GM18951 (cell line): ENCODE results near the gene PIAS2.

Source experiments
- POLR2A ChIP-seq: IDR thresholded peaks from 4 replicates; pipeline ENCODE4 v1.6.1; 2011; ENCODE audit warnings: mild to moderate bottlenecking; ENCODE audit not compliant: insufficient read length, insufficient read depth; ENCODE audit errors: extremely low read depth
- in situ Hi-C: fragments of 300-500 bp; cut with MboI; formaldehyde crosslinking; loops from one replicate; pipeline ENCODE4 v1.12.0; 2022; ENCODE audit warnings: low sequenced_read_pairs, mixed read lengths, inconsistent platforms; ENCODE audit not compliant: unreplicated experiment

The PIAS2 gene

DNA sequence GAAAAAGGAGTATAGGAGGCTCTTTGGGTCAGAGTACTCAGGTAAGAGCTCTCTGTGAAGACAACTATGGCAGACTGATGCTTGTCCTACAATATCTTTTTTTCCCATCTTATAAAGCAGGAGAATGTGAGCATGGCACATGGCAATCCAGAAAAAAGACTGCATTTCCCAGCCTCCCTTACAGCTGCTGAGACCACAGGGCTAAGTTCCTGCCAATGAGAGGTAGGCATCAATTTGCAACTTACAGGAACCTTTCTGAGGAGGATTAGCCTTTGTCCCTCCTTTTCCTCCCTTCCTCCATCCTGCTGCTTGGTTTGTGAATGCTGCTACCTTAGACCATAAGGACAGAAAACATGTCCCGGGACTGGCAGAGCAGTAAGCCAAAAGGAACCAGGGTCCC is 122.7 kb downstream of the PIAS2 start:
- in situ Hi-C loops, result no loop called here
- no peak for TF ChIP-seq POLR2A

DNA sequence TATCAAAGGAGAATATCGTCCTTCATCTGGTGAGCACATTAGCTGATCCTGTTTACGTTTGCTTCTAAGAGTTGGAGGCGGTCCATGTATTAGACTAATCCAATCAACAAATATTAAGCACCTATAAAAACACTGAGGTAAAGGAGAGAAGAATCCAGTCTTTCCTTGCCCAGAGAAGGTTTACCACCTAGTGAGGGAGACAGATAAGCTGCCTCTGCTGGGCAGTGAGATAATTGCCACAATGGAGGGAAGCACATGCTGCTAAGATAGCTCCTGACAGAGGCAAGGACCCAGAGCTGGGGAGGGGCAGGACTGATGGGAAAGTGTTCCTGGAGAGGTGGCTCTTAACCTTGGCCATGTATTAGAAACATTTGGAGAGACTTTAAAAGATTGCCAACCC is 123.7 kb downstream of the PIAS2 start:
- in situ Hi-C loops, result no loop called here

DNA sequence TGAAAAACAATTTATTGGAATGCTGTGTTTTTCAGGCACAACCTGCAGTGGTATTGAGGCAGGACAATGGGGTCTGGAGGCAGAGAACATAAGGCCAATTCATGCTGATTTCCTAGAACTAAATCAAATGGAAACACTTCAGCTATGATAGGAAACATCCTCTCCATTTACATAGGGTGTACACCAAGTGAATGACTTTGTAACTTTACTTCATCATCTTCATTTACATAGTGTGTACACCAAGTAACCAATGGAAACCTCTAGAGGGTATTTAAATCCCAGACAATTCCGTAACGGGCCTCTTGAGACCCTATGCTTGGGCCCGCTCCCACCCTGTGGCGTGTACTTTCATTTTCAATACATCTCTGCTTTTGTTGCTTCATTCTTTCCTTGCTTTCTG is 128.2 kb downstream of the PIAS2 start:
- in situ Hi-C loops, result no loop called here
- no peak for TF ChIP-seq POLR2A

More for the DNA sequence above, 123.7 kb downstream of the PIAS2 start:
- no peak for TF ChIP-seq POLR2A

DNA sequence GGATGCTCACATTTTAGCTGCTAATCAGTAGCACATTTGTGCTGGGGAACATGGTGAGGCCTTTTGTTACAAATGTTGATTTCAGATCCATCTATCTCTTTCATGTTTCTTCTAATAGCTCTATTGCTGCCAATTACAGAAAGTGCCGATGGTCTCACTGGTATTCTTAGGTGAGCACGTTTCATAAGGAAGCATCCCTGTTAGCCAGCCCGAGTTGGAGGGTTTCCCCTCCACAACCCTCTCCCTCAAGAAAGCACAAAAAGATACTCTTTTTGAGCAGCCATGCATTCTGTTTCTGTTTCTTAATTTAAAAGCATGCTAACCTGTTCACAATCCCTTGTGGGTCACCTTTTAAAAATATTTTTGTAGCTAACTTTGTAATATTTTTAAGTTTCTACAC is 129.6 kb downstream of the PIAS2 start:
- TF ChIP-seq POLR2A, result no peak
- in situ Hi-C loops, result no loop called here

DNA sequence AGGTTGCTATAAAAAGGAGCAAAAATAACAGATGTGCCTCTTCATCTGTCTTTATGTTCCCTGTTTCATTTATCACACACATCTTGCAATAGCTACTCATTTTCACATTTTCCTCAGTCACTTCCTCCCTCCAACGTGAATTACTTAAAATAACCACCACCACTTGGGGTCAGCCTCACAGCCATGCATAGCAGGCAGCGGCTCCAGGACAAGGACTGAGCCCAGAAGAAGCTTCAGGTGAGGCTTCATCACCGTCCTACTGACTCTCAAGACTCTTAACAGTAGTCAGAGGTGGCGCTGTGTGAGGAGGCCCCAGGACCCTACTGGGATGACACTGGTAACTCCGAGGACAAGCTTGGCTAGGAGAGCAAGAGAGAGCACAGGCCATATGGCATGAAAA is 144.9 kb downstream of the PIAS2 start:
- in situ Hi-C loops, result no loop called here
- TF ChIP-seq POLR2A, result no peak

DNA sequence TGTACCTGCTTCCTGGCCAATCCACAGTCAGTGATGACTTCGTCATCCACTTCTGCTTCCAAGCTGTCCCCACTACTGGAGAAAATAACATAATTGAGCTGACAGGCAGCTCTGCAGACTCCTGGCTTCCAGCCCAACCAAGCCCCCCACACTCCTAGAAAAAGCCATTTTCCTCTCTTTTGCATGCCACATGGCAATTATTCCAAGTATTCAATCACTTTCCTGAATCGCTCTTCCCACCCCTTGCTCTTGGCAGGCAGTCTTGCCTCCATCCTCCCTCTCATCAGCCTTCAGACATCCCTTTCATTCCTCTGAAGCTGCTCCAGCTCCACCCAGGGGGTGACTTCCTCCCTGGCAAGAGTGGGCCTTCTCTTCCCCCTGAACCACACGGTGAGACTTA is 146.2 kb downstream of the PIAS2 start:
- no peak for TF ChIP-seq POLR2A
- in situ Hi-C loops, result no loop called here

DNA sequence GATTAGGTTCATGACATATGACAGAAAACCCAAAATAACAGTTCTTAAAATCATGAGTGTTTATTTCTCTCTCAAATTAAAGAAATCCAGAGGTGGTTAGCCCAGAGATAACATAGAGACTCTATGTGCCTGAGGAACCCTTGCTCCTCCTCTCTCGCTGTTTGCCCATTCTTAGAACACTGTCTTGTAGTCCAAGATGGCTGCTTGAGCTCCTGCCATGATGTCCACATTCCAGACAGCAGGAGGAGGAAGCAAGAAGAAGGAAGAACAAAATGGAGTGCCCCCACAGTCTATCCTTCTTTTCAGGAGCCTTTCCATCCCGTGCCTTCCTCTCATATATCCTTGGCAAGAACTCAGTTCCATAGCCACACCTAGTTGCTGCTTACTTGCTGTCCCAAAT is 146.6 kb downstream of the PIAS2 start:
- in situ Hi-C loops, result no loop called here
- TF ChIP-seq POLR2A, result no peak

DNA sequence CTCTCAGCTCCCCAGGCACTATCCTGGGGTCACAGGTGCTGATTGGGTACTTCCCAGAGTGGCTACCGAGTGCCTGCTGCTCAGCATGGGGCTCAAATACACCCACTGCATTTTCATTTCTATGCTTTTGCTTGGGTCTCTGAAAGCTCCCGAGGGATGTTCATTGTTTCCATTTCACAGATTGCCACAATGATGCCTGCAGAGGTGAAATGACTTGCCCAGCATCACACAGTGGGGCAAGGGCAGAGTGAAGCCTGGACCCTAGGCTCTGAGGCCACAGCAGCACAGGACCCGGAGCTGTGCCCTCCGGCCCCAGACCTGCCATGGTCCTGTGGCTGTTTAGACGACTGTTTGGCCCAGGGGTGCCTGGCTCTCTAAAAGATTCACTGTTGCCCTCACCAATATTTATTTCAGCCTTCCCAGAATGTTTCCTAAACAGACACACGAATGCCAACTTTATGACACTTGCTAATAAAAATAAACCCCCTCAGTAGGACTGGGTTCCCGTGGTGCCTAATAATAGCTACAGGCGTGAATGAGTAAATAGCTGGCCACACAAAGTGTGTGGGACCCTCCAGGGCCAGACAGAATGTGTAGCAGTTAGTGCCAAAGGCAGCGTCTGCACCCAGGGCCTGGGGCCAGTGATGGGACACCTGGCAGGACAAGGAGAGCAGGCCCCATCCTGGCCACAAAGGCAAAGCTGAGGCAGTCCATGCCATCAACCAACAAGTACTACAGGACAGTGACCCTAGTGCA is 149.0 kb downstream of the PIAS2 start:
- TF ChIP-seq POLR2A, result no peak
- in situ Hi-C loops, result no loop called here

DNA sequence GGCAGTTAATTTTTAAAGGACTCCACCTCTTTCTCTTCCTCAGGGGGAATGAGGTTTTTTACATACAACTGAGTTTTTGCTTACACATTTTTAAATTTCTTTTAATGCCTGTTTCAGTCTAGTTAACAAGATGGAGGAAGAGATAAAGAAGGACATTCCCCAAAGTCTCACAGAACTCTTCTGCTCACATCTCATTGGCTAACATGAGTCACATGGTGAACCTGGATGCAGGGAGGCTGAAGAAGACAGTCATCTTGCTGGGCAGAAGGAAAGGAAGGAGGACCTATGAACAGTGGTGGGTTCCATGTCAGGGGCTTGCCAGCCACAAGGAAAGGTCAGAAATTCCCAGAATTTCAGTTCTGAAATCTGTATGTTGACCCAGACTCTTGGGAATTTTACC is 150.1 kb downstream of the PIAS2 start:
- in situ Hi-C loops, result no loop called here
- TF ChIP-seq POLR2A, result no peak

DNA sequence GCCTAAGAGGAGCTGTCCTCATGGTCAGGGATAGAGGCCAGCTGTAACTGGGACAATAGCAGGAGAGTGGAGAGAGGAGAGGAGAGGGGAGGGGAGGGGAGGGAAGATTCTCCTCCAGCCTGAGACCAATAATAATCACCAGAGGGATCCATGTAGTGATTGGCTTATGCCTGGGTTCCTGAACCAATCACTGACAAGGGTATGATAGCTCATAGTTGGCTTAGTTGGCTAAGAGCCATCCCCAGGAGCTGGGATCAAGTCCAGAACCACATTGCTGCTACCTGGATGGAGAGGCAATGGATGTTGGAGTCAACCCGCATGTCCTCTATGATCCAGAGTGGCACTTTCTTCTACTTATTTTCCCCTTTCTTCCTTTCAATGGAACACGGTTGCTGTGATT is 152.7 kb downstream of the PIAS2 start:
- no peak for TF ChIP-seq POLR2A
- in situ Hi-C loops, result no loop called here

DNA sequence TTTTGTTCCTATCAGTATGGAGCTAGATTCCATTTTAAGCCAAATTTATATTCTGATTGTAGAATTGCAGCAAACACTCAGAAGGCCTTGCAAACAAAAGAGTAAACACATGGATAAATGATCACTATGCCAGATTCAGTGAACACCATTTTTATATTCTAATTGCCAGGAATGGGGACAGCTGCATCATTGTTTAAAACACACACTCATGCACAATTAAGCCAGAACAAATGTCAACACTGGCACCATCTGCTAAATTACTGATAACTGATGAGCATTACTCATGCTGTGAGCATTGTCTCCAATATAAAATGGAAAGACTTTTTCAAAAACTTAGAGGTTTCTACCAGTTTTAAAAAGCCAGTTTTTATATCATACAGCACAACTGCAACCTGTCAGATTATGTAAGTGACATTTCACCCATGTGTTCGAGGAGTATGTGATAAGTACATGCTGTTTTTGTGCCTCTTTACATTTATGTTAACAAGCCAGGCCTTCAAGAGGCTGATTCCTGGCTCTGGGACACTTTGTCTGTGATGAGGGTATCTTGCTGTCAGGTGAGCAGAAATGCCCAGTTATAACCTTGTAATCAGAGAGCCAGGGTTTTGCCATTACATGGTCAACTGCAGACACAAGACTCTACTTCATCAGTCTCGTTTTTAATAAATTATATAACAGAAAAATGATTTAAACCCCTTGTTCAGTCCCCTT is 156.1 kb downstream of the PIAS2 start:
- TF ChIP-seq POLR2A, result no peak
- in situ Hi-C loops, result no loop called here

DNA sequence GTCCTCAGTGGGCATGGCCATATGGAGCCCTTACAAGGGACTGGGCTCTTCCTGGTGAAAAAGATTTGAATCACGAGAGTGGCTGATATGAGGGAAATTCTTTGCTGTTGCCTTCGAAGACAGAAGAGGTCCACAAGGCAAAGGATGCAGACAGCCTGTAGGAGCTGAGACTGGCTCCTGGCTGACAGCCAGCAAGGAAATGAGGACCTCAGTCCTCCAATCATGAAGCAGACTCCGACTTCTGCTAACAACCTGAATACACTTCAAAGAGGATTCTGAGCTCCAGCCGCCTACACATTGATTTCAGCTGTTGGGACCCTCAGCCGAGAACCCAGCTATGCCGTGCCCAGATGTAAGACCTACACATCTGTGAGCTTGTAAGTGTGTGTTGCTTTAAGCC is 157.4 kb downstream of the PIAS2 start:
- TF ChIP-seq POLR2A, result no peak
- in situ Hi-C loops, result no loop called here

DNA sequence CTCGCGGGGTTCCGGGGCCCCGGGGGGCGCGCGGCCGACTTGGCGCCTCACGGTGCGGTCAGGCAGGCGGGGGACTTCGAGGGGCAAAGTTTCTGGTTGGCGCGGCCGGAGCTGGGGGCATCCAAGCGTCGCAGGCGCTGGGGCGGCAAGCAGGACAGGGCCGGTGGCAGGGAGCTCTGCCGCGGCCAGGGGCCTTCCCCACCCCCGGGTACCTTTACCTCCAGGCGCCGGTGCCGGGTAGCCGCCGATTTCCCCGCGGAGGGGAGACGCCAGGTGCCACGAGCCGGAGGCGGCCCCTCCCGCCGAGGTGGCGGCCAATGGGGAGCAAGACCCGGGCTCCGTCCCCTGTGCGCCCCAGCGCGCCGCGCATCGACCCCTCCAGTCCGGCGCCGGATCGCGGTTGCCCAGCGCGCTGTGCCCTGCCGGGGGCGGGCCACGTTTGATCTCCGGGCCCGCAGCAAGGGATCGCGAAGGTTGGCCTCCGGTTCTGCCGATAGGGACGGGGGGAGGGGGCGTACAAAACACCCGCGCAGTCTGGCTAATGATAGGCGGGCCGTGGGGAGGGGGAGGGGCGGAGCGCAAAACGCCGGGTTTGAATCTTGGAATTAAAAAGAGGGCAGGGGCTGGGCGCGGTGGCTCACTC is 160.6 kb downstream of the PIAS2 start, which contains the start of gene ST8SIA5:
Gene ST8SIA5 (minus strand): TSS at position 495 of the 643 bp plus-strand sequence. CDS start 545 bp downstream, outside the sequence.
- TF ChIP-seq POLR2A, result peak; percentile 32
- in situ Hi-C loops, result no loop called here
